ENCODE results near the gene FNTB.

Gene FNTB

DNA sequence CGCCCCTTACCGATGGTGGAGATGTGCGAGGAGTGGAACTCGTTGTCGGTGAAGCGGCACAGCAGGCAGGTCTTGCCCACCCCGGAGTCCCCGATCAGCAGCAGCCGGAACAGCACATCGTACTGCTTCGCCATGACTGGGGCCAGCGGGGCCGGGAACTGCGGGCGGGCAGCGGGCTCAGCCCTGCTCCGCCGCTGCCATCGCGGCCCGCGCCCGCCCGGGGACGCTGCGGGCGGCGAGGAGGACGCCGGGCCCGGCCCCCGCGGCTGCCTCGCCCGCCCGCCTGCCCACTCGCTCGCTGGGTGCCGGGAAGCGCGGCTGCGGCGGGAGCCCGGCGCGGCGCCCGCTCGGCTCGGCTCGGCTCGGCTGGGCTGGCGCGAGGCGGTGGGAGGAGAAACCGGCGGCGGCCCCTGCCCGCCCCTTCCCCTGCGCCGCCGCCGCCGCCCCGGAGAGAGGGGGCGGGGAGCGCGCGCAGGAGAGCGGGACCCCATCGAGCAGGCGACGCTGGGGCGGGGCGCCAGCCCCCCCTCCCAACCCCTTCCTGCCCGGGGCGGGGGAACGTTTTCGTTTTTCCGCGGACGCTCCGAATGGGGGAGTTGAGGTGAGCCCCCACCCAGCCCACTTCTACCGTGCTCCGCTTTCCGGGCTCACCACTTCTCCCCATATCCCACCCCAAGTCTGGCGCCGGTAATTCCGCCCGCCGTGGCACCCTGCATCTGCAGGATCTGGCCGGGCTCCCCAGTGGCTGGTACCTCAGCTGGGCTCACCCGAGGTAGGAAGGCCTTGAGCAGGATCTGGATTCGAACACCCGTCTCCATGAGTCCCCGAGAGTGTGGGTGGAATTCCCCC, 14.5 kb upstream of the FNTB start, which contains the start of gene RAB15:
RAB15 (minus strand) TSS at position 394 of the 849 bp plus-strand sequence; CDS start at position 134, 260 bp downstream.
- H3K27ac ChIP-seq: peak within 1 kb of the TSS in 16 of 21 experiments; percentile 21 to 77 (median 63)
- H3K4me3 ChIP-seq: peak within 1 kb of the TSS; percentile 54 to 70 (median 64)

DNA sequence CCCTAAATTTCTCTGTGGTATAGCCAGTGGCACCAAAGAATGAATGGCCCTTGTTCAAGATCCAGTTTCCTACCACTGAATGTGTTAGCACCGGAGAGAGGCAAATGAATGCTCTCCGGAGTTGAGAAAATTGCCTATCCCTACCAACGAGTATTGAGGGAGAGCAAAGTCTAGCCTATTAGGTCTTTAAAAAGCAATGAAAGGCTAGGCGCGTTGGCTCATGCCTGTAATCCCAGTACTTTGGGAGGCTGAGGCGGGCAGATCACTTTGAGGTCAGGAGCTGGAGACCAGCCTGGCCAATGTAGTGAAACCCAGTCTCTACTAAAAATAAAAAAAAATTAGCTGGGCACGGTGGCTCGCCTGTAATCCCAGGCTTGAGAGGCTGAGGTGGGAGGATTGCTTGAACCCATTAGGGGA, 13.7 kb upstream of the FNTB start:
- H3K4me3 ChIP-seq: peak overlapping the region in 1 of 7 experiments; percentile 58

DNA sequence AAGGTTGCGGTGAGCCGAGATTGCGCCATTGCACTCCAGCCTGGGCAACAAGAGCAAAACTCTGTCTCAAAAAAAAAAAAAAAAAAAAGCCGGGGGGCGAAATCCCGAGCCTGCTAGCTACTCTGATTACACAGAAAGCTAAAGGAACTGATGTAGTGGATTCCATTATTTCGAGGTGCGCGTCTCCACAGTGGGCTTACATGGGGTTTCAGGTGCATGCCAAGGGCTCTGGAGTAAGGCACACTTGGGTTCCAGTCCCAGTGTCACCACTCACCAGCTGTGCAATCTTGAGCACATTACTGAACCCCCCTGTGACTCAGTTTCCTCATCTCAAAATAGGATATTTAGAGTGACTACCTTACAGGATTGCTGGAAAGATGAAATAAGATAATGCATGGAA, 12.9 kb upstream of the FNTB start:
- H3K4me3 ChIP-seq: no peak overlapping the region
- H3K27ac ChIP-seq: no peak overlapping the region

More for the DNA sequence above, 13.7 kb upstream of the FNTB start:
- no peak overlapping the region for H3K27ac ChIP-seq

DNA sequence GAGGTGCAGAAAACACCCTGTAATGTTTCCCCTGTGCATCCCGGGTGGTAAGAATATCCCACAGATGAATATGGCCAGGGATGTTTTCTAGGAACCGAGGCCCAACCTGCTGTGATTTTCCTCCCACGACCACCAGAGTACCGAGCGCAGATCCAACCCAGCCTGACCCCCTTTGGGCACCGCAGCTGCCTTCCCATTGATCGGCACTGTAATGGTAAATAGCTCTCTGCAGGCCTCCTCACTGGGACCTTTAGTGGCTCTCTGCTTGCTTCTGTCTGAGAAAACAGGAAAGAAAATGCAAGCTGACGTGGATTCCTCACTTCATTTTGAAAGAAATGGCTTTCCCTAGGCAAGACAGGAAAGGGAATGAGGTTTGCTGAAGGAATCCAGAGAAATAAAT, 12.1 kb upstream of the FNTB start:
- H3K27ac ChIP-seq: no peak overlapping the region
- H3K4me3 ChIP-seq: no peak overlapping the region

DNA sequence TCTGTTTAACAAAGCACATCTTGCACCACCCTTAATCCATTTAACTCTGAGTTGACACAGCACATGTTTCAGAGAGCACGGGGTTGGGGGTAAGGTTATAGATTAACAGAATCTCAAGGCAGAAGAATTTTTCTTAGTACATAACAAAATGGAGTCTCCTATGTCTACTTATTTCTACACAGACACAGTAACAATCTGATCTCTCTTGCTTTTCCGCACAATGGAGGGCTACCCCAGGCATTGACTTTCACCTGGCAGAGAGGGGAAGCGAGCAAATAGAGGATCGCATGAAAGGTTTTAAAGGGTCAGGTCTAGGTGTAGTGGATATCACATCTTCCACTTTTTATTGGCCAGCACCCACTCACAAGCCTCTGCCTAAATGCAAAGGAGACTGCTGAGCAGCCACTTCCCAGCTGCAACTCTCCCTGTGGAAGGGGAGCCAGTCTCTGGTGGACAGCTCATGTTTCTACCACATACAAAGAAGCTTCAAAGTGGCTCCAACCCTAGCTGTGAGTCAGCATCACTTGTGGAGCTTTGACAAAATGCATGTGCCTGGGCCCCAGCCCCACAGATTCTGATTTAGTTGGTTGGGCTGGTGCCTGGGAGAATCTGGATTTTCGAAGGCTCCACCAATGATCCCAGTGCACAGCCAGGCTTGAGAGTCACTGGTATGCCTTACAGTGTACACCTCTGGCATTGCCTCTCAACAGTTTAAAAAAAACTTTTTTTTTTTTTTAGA, 7.2 kb upstream of the FNTB start:
- Histone ChIP-seq H3K27ac (no peak overlapping the region), H3K4me3 (no peak overlapping the region)

DNA sequence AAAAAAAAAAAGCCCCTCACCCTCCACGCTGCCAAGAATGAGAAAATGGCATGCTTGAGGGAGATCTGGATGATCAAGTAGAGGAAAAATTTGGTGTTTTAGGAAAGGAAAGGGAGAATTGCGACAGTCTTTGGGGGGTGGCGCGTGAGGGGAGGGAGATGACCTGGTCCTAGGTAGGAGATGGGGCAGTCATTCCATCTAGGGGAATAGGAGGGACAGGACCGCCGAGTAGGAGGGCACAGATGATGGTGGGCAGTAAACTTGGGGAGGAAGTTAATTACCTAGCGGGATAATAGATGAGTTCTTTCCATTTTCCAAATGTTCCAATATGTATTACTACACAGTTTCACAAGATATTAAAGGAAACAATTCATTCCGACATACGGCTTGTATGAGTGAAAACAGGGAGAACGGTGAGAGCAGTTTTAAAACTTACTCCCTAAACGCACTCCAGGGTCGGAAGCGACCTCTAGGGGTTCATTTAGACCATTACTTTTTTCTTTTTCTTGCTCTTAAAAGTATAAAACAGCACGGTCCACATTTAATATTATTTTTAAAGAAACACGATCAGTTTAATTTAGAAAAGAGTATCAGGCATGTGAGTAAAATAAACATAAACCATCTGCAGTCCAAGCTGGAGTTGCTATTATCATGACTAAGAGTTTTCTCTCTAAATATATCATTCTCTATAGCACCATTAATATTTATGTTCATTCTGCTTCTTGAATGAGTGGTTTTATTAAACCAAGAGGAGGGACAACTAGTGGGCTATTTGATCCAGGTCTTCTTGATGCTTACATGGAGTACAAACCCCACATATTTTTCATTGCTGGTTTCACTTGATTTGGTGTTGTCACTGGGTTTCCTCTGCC, 3.0 kb upstream of the FNTB start:
- H3K27ac ChIP-seq: no peak overlapping the region
- no peak overlapping the region for H3K4me3 ChIP-seq

DNA sequence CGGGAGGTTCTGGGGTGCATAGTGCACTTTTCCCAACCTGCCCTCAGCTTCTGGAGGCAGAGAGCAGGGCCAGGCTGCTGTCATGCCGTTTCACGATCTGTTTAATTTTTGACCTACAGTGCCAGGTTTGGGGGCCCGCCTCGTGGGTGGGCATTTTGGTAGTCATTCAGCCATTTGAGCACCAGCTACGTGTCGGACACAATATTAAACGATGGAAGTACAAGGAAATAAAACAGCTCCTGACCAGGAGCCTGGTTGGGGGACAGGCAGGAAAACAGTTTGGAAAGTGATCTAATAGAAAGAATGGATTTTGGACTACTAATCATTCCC, 708 bp downstream of the FNTB start:
- Histone ChIP-seq H3K27ac (peak overlapping the region; percentile 80 to 95 (median 87)), H3K4me3 (peak overlapping the region; percentile 53 to 84 (median 74))

DNA sequence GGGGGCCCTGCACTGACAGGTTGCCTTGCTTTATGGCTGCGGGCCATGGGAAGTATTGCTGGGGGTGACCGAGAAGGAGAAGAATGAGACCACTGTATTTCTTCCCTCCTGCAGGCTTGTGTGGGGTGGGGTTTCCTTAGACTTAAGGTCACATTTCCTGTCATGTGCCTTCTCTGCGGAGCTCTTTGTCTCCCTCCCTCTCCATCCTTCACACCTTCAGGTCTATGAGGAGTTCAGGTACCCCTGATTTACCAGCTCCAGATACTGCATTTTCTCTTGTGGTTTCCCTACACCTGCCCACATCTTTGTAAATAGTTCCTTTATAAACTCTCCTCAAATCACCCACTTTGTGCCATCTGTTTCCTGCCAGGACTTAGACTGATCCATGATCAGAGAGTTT, 3.6 kb downstream of the FNTB start:
- Histone ChIP-seq H3K4me3 (no peak overlapping the region), H3K27ac (peak overlapping the region in 5 of 21 experiments; percentile 16 to 45 (median 38))

DNA sequence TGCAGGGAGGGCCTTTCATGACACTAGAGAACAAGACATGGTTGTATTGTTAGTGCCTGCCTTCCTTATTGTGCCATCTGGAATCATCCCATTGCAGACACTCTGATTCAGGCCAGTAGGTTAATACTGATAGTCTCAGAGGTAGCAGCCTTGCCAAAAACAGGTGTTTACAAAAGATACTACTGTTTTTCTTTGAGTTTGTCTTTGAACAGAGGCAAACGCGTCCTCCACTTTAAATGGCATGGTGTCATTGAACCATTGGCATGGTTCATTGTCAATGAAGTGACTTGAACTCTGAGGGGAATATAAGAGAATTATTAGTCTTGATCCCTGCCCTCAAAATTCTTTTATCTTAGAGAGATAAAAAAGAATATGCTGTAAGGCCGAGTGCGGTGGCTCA, 4.2 kb downstream of the FNTB start:
- peak overlapping the region in 2 of 21 experiments; percentile 13 for H3K27ac ChIP-seq

DNA sequence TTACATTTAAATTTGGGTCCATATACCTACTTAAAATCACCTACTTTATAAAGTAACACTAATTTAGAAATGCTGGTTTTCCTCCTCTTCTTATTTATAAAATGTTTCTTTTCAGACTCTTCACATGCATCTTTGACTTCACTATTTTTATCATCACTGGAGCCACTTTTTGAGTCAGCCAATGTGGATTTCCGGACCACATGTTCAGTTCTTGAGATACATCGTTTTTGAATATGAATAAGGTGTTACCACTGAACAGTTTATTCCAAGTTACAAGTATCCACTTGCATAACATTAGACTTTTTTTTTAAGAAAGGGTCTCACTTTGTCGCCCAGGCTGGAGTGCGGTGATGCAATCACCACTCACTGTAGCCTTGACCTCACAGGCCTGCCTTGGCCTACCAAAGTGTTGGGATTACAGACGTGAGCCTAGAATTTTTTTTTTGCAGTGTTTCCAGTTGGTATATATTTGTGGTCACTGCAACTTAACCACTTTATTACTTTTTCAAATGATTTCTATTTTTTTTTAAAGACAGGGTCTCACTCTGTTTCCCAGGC, 5.7 kb downstream of the FNTB start:
- peak overlapping the region in 3 of 21 experiments; percentile 6 to 22 (median 14) for H3K27ac ChIP-seq
- no peak overlapping the region for H3K4me3 ChIP-seq

More for the DNA sequence above, 4.2 kb downstream of the FNTB start:
- no peak overlapping the region for H3K4me3 ChIP-seq

DNA sequence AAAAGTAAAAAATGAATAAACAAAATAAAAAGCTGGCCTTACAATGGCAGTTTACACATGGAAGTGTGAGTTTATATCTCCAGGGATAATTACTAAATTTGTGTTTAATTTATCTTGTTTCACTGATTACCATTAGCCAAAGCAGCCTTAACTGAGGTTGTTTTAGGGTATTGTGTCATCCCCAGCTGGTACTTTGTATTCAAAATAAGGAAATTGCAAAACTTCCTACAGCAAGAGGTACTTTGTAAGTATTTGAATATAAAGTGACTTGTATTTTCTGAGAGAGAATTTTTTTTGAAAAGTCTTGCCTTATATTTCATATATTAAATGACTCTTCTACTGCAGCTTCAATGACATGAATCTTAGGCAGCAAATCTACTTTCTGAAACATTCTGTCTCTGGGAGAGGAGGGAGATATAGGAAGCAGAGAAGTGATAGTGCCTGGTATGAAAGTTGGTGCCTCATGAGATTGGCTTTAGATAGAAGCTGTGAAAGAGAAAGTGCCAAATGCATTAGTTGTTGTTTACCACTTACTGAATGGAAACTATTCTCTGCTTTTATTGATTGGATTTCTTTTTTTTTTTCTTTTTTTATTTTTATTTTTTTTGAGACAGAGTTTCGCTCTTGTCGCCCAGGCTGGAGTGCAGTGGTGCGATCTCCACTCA, 6.7 kb downstream of the FNTB start:
- Histone ChIP-seq H3K27ac (peak overlapping the region in 6 of 21 experiments; percentile 14 to 47 (median 19)), H3K4me3 (no peak overlapping the region)

DNA sequence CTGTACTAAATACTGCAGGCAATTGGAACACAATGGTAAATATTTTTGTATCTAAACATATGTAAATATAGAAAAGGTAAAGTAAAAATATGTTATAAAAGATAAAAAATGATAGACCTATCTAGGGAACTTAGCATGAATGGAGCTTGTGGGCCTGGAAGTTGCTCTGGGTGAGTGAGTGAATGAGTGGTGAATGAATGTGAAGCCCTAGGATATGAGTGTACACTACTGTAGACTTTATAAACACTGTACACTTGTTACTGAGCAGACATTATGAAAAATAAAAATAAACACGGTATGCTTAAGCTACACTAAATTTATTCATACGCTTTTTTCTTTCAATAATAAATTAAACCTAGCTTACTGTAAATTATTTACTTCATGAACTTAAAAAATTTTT, 7.8 kb downstream of the FNTB start:
- Histone ChIP-seq H3K4me3 (no peak overlapping the region), H3K27ac (no peak overlapping the region)

DNA sequence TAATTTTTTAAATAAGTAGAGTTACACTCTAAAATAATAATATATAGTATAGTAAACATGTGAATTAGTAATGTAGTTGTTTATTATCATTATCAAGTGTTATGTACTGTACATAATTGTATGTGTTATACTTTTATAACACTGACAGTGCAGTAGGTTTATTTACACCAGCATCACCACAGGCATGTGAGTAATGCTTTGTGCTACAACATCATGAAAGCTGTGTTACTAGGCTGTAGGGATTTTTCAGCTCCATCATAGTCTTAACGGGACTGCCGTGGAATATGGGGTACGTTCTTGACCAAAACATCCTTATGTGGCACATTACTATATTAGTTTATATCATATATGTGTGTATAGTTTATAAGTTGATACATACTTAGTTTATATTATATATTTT, 8.6 kb downstream of the FNTB start:
- no peak overlapping the region for H3K4me3 ChIP-seq
- no peak overlapping the region for H3K27ac ChIP-seq

DNA sequence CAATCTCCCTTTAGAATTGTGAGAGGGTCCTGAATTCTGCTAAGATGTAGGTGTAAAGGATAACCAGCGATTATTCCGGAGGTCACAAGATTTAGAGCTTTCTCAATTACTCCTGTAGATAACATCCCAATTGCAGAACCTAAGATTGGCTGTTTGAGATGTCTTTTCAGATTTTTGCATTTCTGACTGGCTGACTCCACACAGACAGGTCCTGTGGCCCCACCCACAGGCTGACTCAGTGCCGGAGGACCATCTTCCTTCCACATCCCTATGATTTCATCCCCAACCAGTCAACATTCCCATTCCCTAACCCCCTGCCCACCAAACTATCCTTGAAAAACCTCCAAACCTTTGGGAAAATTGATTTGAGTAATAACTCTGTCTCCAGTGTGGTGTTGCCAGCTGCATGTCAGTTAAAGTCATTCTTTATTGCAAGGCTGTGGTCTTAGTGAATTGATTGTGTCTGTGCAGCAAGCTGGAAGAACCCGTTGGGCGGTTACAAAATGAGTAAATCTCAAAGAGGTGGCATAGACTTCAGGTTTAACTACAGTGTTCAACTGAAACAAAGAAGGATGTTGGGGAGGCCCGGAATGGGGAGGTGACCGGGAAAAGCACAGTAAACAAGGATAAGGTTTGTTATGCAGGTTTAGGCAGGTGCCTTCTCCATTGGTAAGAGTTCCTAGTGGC, 10.6 kb downstream of the FNTB start:
- H3K27ac ChIP-seq: peak overlapping the region in 15 of 21 experiments; percentile 7 to 77 (median 41)

DNA sequence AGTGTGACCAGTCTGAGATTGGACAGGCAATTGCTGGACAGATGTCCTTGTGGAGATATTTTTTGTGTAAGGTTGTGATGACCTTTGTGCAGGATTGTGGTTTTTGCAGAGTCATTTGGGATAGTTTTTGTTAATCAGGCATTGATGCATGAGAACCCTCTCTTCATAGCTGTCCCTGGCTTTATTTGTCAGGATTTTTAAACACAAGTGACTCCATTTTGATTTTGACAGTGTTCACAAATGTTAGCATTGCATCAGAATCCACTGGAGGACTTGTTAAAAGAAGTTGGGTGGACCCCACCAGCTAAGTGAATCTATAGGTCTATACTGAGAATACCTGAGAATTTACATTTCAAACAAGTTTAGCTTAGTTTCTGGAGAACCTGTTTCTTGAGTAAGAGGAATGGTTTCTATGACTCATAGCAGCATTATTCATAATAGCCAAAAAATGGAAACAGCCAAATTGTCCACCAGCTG, 11.8 kb downstream of the FNTB start:
- Histone ChIP-seq H3K27ac (peak overlapping the region in 15 of 21 experiments; percentile 7 to 77 (median 49)), H3K4me3 (no peak overlapping the region)

More for the DNA sequence above, 10.6 kb downstream of the FNTB start:
- no peak overlapping the region for H3K4me3 ChIP-seq

DNA sequence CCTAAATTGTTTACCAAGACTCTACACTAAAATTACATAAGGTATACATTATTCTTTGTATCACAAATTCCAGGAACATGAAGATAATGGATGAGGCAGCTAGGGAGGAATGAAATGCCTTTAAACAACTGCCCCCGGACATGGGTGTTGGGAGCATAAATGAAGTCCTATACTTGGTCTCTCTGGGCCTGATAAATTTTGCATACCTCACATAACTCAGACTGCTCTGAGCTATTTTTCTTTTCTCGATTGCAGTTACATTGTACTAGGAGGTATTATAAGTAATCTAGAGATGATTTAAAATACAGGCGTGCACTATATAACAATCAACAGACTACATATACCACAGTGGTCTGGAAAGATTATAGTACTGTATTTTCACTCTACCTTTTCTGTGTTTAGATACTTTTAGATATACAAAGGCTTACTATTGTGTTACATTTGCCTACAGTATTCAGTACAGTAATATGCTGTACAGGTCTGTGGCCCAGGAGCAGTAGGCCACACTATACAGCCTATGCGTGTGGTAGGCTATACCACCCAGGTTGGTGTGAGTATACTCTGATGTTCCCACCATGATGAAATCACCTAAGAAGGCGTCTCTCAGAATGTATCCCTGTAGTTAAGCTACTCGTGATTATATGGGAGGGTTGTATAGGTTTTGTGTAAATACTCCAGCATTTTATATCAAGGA, 14.3 kb downstream of the FNTB start:
- Histone ChIP-seq H3K4me3 (no peak overlapping the region), H3K27ac (peak overlapping the region in 4 of 21 experiments; percentile 32 to 55 (median 37))

DNA sequence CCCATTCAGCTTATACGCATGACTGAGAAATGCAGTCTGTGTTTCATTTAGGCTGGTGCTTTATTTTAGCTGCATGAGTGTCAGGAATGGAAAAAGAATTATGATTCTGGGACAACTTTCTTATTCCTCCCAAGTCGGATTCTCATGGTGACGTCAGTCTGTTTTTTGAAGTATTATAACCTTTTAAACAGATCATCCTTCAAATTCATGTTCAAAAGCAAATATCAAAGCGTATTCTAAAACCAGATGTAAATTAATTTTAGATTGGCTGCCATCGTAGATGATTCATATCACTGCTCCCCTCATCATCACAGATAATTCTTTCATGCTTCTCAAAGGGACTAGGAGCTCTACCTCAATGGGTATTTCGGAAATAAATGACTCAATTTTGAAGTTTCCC, 15.0 kb downstream of the FNTB start:
- Histone ChIP-seq H3K4me3 (no peak overlapping the region), H3K27ac (peak overlapping the region in 1 of 21 experiments; percentile 68)
